ENCODE data around the gene CAPN9.
"Not testable (repeated sequence)": the region's sequence is repeated elsewhere in the genome, so short reads cannot be mapped to it uniquely, and the experiment has no call there.

The CAPN9 gene

DNA sequence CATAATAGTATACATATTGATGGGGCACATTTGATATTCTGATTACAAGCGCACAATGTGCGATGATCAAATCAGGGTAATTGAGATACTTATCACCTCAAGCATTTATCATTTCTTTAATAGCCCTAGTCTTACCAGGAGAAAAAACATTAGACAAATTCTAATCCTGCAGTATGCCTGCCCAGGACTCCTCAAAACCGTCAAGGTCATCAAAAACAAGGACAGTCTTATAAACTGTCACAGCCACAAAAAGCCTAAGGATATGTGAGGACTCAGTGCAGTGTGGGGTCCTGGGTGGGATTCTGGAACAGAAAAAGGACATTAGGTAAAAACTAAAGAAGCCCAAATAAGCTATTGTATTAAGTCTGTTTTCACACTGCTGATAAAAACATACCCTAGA, 19.1 kb downstream of the CAPN9 start:
- H3K27ac ChIP-seq, result no peak overlapping the region
- DNase-seq (ENCODE audit: low read depth, low spot score), result no peak

DNA sequence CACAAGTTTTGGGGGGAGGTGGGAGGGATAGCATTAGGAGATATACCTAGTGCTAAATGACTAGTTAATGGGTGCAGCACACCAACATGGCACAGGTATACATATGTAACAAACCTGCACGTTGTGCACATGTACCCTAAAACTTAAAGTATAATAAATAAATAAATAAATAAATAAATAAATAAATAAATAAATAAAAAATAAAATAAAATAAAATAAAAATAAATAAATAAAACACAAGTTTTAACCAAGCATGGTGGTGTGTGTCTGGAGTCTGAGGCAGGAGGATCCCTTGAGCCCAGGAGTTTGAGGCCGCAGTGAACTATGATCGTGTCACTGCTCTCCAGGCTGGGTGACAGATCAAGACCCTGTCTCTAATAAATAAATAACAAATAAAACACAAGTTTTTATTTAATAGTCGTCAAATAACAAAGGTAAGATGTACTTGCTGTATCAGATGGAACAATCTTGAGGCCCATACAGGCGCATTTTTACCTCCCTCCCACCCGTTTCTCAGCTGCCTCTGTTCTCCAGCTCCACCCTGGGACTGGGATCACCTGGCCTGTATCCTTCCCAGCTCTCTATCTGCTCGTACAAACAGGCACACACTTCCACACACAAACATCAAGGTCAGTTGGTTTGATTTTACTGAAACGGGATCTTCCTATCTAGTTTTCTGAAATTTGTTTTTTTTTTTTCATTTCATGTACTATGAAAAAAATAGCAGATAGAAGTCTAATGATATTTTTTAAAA, 20.8 kb downstream of the CAPN9 start:
- DNase-seq (ENCODE audit: low read depth, low spot score); H3K27ac ChIP-seq: not testable (repeated sequence)

DNA sequence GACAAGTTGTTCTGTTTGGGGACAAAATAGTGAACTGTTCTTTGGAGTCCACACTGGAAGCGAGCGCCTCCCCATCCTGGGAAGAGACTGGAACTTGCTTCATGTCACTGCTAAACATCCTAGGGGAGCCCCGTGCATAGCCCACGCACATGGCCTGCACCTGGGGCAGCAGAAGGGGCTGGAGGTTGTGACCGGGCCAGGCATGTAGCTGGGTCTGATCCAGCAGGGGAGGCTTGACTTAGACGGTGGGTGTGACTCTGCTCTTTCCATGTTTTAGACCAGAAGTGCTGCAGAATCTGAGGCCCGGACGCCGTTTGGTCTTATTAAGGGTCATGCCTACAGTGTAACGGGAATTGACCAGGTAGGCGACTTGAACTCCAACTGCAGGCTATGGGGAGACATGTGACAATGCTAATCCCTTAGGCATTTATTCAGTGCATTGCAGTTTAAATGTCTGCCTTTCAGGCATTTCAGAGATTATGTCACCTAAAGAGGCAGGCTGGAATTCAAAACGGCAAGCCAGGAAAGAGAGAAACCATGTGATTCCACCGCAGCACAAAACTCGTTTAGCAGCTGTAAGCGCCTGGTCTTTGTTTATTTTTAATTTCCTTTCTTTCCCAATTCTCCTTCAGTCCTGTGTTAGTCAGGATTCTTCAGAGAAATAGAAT, 21.8 kb downstream of the CAPN9 start:
- DNase-seq (ENCODE audit: low read depth, low spot score), result peak; percentile 46

DNA sequence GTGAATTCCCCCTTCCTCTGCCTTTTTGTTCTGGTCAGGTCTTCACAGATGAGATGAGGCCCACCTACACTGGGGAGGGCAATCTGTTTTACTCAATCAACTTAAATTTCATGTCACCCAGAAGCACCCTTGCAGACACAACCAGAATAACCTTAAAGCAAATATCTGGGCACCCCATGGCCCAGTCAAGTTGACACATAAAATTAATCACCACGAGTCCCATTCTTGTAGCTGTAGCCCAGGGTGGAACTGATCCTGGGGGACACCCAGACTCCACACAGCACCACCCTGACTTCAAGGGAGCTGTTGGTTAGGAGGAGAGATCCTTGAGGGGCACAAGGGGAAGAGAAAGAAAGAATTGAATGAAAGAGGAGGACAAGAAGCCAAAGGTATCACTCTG, 23.1 kb downstream of the CAPN9 start:
- H3K27ac ChIP-seq, result no peak overlapping the region
- DNase-seq (ENCODE audit: low read depth, low spot score), result no peak

More for the DNA sequence above, 21.8 kb downstream of the CAPN9 start:
- H3K27ac ChIP-seq, result no peak overlapping the region

DNA sequence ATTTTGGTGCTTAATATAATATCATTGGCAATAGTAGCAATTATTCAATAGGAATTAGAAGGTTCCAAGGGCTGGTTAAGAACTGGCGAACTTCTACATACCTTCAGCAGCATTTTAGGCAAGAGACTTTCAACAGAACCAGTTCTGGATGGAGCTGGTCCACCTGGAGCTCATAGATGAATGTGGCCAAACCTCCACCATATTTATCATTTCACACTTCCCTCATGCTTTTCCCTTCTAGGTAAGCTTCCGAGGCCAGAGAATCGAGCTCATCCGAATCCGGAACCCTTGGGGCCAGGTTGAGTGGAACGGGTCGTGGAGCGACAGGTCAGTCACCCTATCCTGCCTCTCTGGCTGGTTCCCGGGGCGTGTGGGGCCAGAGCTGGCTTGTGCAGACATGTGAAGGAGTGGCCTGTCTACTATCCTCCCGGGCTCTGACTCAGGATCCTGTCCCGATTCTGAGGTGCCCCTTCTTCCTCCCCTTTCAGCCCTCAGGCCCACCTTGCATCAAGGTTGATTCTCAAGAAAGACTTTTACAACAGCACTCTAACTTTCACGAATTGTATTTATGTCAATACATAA, 24.7 kb downstream of the CAPN9 start:
- peak overlapping the region; percentile 55 for H3K27ac ChIP-seq
- no peak for DNase-seq (ENCODE audit: low read depth, low spot score)

DNA sequence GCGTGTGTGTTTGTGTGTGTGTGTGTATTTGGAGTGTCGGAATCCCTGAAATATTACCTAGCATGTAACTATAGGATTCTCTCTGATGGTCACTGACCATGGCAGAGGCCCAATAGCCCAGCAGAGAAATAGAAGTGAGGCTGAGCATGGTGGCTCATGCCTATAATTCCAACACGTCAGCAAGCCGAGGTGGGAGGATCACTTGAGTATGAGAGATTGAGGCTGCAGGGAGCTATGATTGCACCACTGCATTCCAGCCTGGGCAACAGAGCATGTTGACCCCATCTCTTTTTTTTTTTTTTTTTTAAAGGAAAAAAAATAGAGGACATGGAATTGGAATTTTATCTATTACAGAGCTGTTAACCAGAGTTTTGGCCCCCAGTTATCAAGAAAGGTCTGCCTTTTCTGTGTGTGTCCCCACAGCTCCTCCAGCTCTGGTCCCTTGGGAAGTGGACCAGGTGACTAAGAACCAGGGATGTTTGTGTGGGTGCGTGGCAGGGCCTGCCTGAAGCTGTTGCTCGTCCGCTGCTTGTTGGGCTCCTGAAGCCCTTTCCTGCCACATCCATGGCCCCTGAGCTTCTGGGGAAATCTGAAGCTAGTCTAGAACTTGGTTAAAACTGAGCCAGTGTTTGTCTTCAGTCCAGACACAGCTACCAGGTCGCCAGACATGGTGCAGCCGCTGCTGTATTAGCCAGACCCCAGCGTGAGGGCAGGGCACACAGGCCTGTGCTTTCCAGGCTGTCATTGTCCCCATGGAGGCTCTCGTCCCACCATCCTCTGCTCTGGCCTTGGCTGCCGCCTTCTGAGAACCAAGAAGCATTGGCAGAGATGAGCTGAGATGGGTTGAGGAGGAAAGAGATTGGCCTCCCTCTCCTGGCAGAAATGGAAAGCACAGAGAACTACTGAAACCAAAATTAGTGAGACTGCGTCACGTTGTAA, 25.5 kb downstream of the CAPN9 start:
- peak overlapping the region; percentile 55 for H3K27ac ChIP-seq
- DNase-seq (ENCODE audit: low read depth, low spot score), result no peak

DNA sequence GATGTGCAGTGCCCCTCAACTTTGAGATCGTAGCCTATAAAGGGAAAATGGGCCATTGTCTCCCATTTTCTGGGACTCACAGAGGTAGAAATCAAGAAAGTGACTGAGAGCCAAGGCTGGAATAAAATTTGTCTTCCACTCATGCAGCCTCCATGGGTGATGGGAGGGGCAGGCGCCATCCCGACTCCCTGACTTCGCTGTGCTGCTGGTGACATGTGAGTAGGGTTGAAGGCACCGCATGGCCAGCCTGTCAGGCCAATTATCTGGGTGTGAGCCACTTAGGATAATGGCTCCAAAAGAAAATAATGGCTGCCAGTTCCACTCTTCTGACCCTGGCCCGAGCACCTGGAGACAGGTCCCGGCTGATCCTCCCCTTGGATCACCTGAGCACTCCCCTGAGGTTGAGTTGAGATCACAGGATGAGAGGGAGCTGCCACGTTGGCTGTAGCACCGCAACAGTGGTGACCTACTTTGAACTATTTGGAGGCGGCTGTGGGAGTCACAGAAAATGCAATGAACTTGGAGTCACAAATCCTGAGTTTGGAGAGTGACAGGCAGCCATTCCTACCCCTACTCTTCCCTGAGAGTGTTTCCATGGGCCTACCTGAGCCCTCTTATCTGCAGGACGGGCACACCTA, 26.3 kb downstream of the CAPN9 start:
- peak overlapping the region; percentile 55 for H3K27ac ChIP-seq
- no peak for DNase-seq (ENCODE audit: low read depth, low spot score)

DNA sequence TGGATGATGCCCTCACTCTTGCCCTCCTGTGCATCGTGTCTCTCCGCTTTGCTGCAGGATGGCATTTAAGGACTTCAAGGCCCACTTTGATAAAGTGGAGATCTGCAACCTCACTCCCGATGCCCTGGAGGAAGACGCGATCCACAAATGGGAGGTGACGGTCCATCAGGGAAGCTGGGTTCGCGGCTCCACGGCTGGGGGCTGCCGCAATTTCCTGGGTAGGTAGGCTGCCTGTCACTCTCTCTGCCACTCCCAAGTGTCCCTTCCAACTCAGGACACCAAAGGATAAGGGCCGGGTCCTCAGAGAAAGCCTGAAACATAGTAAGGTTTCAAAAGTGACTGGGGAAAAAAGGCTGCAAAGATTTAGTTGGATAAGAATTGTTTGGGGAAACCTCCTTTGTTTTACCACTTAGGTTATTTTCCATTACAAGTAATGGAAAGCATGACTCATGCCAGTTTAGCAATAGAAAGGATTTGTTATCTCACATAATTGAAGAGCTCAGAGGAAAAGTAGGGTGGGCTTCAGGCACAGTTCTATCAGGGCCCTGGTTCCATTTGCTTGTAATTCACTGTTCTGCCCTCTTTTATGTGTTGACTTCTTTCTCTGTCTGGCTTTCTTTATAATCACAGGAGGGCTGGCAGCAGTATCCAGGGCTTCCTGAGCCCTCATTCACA, 31.9 kb downstream of the CAPN9 start:
- no peak for DNase-seq (ENCODE audit: low read depth, low spot score)

DNA sequence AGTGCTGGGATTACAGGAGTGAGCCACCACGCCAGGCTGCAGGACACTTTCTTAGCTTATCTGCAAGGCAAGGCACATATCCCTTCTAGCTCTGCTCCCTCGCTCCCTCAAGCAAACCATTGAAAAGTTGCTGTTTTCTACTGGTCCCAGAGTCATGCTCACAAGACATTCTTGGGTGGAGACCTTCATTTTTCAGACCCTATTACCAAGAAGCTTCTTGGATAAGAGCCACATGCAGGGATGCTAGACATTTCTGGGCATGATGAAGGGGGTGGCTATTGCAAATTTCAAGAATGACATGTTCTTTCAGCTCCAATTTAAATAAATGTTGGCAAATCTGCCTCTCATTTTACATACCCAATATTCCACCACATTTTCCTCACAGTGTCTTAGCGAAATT, 33.9 kb downstream of the CAPN9 start:
- H3K27ac ChIP-seq, result no peak overlapping the region
- no peak for DNase-seq (ENCODE audit: low read depth, low spot score)

More for the DNA sequence above, 31.9 kb downstream of the CAPN9 start:
- H3K27ac ChIP-seq, result no peak overlapping the region

DNA sequence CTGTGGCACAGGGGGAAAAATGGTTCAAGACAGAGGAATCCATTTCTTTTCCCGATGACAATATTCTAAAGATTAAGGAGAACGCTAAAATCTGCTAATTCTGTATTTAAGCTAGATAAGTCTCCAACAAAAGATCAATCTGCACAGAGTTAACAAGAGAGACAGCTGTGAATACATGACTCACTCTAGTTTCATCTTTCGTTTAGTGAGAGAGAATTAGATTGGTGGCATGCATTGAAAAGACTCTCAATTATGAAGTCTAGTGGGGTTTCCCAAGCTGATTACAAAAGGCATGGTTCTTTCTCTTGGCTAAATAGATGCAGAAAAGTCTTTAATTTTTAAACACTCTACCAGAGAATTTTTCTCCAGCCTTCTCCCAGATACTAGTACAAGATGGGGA, 34.4 kb downstream of the CAPN9 start:
- no peak overlapping the region for H3K27ac ChIP-seq
- no peak for DNase-seq (ENCODE audit: low read depth, low spot score)

DNA sequence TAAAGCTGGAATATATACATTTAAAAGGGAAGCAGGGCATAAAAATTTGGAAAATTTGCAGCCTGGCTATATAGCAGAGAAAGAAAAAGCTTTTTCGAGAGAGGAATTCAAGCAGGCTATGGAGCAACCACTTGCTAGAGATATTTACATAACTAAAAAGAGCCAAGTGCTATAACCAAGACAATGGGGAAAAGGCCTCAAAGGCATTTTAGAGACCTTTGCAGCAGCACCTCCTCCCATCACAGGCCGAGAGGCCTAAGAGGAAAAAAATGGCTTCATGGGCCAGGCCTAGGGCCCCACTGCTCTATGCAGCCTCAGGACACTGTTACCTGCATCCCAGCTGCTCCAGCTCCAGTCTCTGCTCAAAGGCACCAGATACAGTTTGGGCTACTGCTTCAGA, 37.0 kb downstream of the CAPN9 start:
- H3K27ac ChIP-seq, result no peak overlapping the region
- no peak for DNase-seq (ENCODE audit: low read depth, low spot score)

DNA sequence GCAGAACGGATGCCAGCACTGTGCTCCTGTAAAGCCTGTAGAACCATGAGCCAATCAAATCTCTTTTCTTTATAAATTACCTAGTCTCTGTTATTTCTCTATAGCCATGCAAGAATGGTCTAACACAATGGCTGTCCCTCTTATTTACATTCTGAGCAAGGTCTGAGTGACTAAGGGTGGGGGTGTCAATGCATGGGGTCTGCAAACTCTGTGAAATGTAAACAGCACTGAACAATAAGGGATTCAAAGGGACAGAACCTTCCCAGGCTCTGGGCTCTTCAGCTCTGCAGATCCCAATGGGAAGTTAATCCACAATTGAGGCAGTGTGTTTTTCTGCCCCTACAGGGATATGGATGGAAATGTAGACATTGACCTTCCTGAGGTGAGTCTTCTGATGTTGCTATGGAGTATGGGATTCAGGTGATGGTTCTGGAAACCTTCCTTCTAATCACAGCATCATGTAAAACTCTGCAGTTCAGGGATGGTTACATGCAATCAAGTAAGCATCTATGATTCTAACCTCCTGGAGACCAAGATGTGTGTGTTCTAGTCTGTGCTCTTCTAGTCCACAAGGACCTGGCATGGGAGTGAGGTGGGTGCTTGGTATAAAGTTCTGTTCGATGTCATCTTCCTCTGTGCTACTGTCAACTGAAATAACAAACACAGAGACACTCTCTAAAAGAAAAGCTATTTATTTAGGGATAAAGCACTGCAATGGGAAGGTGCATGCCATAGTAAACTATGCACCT, 38.6 kb downstream of the CAPN9 start:
- no peak overlapping the region for H3K27ac ChIP-seq
- DNase-seq (ENCODE audit: low read depth, low spot score), result no peak

DNA sequence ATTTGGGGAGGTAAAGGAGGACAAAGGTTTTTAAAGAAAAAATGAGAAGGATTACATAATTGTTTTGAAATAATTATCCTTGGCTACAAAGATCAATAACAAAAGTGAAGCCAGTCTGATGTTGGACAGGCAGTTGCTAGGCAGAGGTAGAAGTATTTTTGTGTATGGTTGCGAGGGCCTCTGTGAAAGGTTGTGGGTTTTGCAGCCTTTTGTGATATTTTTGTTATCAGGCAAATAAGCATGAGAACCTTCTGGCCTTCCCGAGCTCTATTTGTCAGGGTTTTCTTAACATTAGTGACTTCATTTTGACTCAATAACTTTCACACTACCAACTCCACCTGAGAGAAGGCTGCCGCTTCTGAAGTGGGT, 39.2 kb downstream of the CAPN9 start:
- H3K27ac ChIP-seq, result no peak overlapping the region
- DNase-seq (ENCODE audit: low read depth, low spot score), result no peak

DNA sequence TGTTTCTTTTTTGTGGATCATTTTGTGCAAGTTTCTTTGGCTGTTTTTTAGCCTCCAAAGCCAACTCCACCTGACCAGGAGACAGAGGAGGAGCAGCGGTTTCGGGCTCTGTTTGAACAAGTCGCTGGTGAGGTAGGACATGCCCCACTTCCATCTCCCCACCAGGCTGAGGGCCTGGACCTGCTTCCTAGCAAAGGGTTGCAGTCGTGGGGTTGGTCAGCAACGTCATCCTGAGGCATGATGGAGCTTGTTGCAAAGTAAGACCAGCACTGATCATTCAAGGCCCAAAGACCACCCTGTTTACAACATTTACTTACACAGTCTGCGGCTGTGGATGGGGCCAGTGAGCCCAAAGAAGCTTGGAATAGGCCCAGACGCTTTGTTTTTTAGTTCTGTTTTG, 40.3 kb downstream of the CAPN9 start:
- DNase-seq (ENCODE audit: low read depth, low spot score), result no peak
- H3K27ac ChIP-seq, result no peak overlapping the region

DNA sequence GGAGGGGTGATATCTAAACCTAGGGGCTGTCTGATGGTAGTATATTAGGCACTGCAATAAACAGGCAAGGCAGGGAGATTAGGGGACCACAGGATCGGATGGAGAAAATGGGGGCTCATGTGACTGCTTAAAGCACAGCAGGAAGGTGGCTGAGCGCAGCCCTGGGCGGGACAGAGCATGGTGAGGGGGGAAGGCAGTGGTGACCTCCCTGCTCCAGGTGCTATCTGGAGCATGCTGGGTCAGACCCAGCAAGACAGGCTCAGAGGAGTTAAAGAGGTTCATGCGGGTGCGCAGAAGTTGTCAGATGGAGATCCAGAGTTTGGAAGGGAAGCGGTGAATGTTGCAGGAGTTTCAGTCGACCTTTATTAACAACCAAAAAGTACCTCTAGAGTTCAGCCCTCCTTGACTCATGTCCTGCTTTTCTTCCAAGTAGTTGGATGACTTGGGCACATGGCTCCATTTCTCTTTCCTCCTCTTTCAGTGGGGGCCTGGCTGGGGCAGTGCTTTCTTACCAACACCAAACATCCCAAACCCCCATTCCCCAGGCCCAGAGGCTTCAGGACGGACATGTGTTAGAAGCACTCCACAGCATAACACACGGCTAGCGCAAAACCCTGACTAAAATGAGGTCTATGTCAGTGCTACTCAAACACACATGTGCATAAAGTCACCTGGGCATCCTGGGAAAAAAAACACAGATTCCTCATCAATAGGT, 41.5 kb downstream of the CAPN9 start:
- no peak for DNase-seq (ENCODE audit: low read depth, low spot score)
- H3K27ac ChIP-seq, result no peak overlapping the region

DNA sequence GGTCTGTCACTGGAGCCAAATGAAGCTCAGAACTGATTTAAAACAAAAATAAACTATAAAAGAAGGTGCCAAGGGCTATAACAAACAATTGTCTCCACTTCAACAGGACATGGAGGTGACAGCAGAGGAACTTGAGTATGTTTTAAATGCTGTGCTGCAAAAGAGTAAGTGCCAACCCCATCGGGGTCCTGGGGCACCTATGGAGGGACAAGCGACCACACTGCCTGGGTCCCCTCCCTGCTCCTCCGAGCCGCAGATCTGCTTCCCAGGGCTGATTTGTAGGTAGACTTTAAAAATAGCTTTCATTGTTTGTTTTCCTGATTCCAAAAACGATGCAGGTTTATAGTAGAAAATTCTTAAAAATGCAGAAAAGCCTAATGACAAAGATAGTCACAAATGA, 42.8 kb downstream of the CAPN9 start:
- H3K27ac ChIP-seq, result no peak overlapping the region

DNA sequence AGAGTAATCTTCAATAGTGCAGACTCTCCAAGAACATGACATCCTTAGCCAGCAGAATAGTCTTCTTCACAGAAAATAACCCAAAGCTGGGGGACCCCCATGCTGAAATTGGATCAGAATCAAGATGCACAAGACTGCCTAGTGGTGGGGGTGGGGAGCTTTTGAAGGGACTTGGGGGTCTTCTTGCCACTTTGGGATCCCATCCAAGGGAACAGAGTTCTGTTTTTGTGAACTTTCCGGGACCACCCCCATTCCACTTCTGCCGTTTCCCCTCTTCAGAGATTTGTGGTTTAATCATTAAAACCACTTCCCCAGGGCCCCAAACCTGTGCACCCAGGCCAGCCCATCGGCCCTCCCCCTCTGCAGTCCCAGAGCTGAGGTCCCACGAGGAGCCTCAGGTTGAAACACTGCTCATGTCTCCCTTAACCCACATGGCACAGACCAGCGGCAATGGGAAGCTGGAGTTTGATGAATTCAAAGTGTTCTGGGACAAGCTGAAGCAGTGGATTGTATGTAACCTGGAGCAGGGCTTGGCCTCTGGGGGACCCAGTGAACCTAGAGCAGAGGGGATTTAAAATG, 44.9 kb downstream of the CAPN9 start:
- H3K27ac ChIP-seq, result no peak overlapping the region
- DNase-seq (ENCODE audit: low read depth, low spot score), result no peak

More for the DNA sequence above, 42.8 kb downstream of the CAPN9 start:
- DNase-seq (ENCODE audit: low read depth, low spot score), result no peak
